H9 (cell line): ENCODE results near the gene IQCC. TPM values are rescaled to one million over a fixed set of nuclear protein-coding genes. Genes with fewer than 3 reads are reported as not detected.

Experiments
- DNase-seq: peaks from one replicate; pipeline ENCODE4 v3.0.0-alpha.2; 2017
- H2AFZ ChIP-seq: one replicate; pipeline ENCODE4 v1.6.1; 2013; ENCODE audit warnings: mild to moderate bottlenecking, low read length, control low read depth, moderate library complexity
- H2AK5ac ChIP-seq: 2 replicates; pipeline ENCODE4 v1.6.1; 2013; ENCODE audit warnings: low read length, control low read depth, mixed read lengths; ENCODE audit not compliant: insufficient read length
- H2BK120ac ChIP-seq: one replicate; pipeline ENCODE4 v1.6.1; 2013; ENCODE audit warnings: low read depth, mild to moderate bottlenecking, low read length, control low read depth, inconsistent platforms; ENCODE audit not compliant: poor library complexity, severe bottlenecking
- H2BK12ac ChIP-seq: 2 replicates; pipeline ENCODE4 v1.6.1; 2013; ENCODE audit warnings: low read length, control low read depth, mixed read lengths, low read depth; ENCODE audit not compliant: insufficient read length
- H2BK15ac ChIP-seq: 2 replicates; pipeline ENCODE4 v1.6.1; 2013; ENCODE audit warnings: low read depth, low read length, control low read depth
- H2BK20ac ChIP-seq: one replicate; pipeline ENCODE4 v1.6.1; 2013; ENCODE audit warnings: low read depth, mild to moderate bottlenecking, low read length, control low read depth, inconsistent platforms; ENCODE audit not compliant: poor library complexity, severe bottlenecking
- H2BK5ac ChIP-seq: 2 replicates; pipeline ENCODE4 v1.6.1; 2013; ENCODE audit warnings: low read length, control low read depth, mixed read lengths; ENCODE audit not compliant: insufficient read length
- H3K14ac ChIP-seq: 2 replicates; pipeline ENCODE4 v1.6.1; 2013; ENCODE audit warnings: low read length, control low read depth; ENCODE audit not compliant: insufficient read depth
- H3K18ac ChIP-seq: 2 replicates; pipeline ENCODE4 v1.6.1; 2013; ENCODE audit warnings: low read depth, mild to moderate bottlenecking, mixed read lengths, low read length, control low read depth; ENCODE audit not compliant: insufficient read length
- H3K23ac ChIP-seq: 2 replicates; pipeline ENCODE4 v1.6.1; 2013; ENCODE audit warnings: low read length, control low read depth, mixed read lengths, low read depth; ENCODE audit not compliant: insufficient read length
- H3K23me2 ChIP-seq: 2 replicates; pipeline ENCODE4 v1.6.1; 2013; ENCODE audit warnings: low read depth, mild to moderate bottlenecking, mixed read lengths, low read length, control low read depth; ENCODE audit not compliant: insufficient read length, poor library complexity, severe bottlenecking
- H3K27ac ChIP-seq: 2 replicates; pipeline ENCODE4 v1.5.1; 2013; ENCODE audit warnings: low read length, control low read depth, mixed read lengths, low read depth; ENCODE audit not compliant: insufficient read length
- H3K27me3 ChIP-seq: 2 replicates; pipeline ENCODE4 v1.6.1; 2013; ENCODE audit warnings: low read length, control low read depth, inconsistent platforms; ENCODE audit not compliant: insufficient read depth
- H3K4ac ChIP-seq: 2 replicates; pipeline ENCODE4 v1.6.1; 2013; ENCODE audit warnings: low read depth, mild to moderate bottlenecking, control low read depth, inconsistent platforms, low read length, moderate library complexity
- H3K4me1 ChIP-seq: 2 replicates; pipeline ENCODE4 v1.6.1; 2013; ENCODE audit warnings: low read length, control low read depth, inconsistent platforms; ENCODE audit not compliant: insufficient read depth
- H3K4me2 ChIP-seq: 2 replicates; pipeline ENCODE4 v1.6.1; 2013; ENCODE audit warnings: low read length, control low read depth, mixed read lengths; ENCODE audit not compliant: insufficient read length, insufficient read depth
- H3K56ac ChIP-seq: 2 replicates; pipeline ENCODE4 v1.6.1; 2013; ENCODE audit warnings: low read depth, mild to moderate bottlenecking, mixed read lengths, low read length, control low read depth; ENCODE audit not compliant: insufficient read length
- H3K79me1 ChIP-seq: 2 replicates; pipeline ENCODE4 v1.6.1; 2013; ENCODE audit warnings: low read depth, mild to moderate bottlenecking, moderate library complexity, low read length, control low read depth, inconsistent platforms; ENCODE audit not compliant: insufficient read depth, poor library complexity, severe bottlenecking
- H3K79me2 ChIP-seq: 2 replicates; pipeline ENCODE4 v1.6.1; 2013; ENCODE audit warnings: low read length, control low read depth, inconsistent platforms; ENCODE audit not compliant: insufficient read depth
- H3K9ac ChIP-seq: 2 replicates; pipeline ENCODE4 v1.6.1; 2013; ENCODE audit warnings: low read length, control low read depth, mixed read lengths; ENCODE audit not compliant: insufficient read length; ENCODE audit errors: extremely low read depth
- H3K9me3 ChIP-seq: one replicate; pipeline ENCODE4 v1.6.1; 2013; ENCODE audit warnings: low read depth, low read length, inconsistent platforms; ENCODE audit not compliant: control insufficient read depth
- H3T11ph ChIP-seq: one replicate; pipeline ENCODE4 v1.6.1; 2013; ENCODE audit warnings: mild to moderate bottlenecking, low read length, control low read depth, inconsistent platforms
- H4K20me1 ChIP-seq: one replicate; pipeline ENCODE4 v1.6.1; 2013; ENCODE audit not compliant: control insufficient read depth, insufficient read length, insufficient read depth
- H4K5ac ChIP-seq: 2 replicates; pipeline ENCODE4 v1.6.1; 2013; ENCODE audit warnings: low read depth, mild to moderate bottlenecking, mixed read lengths, low read length, control low read depth; ENCODE audit not compliant: insufficient read length
- H4K8ac ChIP-seq: replicated peaks from 2 replicates; pipeline ENCODE4 v1.6.1; 2013; ENCODE audit warnings: low read length, control low read depth, mixed read lengths, low read depth; ENCODE audit not compliant: insufficient read length
- H4K91ac ChIP-seq: 2 replicates; pipeline ENCODE4 v1.6.1; 2013; ENCODE audit warnings: low read depth, mild to moderate bottlenecking, moderate library complexity, mixed read lengths, low read length, control low read depth; ENCODE audit not compliant: insufficient read length
- H3K27ac Mint-ChIP-seq, 3 experiments: 2 replicates in 2 of 3; 3 replicates in 1 of 3; pipeline ENCODE4 v1.8.0; 2020 to 2021; ENCODE audit warnings: mixed read lengths in 3 of 3, mild to moderate bottlenecking in 1 of 3, moderate library complexity in 1 of 3
- H3K27me3 Mint-ChIP-seq: 2 replicates; pipeline ENCODE4 v1.8.0; 2021; ENCODE audit warnings: low read depth, mild to moderate bottlenecking, moderate library complexity, mixed read lengths
- H3K36me3 Mint-ChIP-seq, 3 experiments: 2 replicates in 2 of 3; 3 replicates in 1 of 3; pipeline ENCODE4 v1.8.0; 2020 to 2021; ENCODE audit warnings: low read depth in 3 of 3, mixed read lengths in 3 of 3; ENCODE audit not compliant: insufficient read depth in 1 of 3
- H3K4me1 Mint-ChIP-seq, 2 experiments: 2 replicates each; pipeline ENCODE4 v1.8.0; 2020; ENCODE audit warnings: mixed read lengths in 2 of 2
- H3K4me3 Mint-ChIP-seq, 2 experiments: 2 replicates in 1 of 2; 3 replicates in 1 of 2; pipeline ENCODE4 v1.8.0; 2020 to 2021; ENCODE audit warnings: mild to moderate bottlenecking in 2 of 2, mixed read lengths in 2 of 2, moderate library complexity in 1 of 2
- H3K9me3 Mint-ChIP-seq, 2 experiments: 2 replicates in 1 of 2; 3 replicates in 1 of 2; pipeline ENCODE4 v1.8.0; 2020; ENCODE audit warnings: mild to moderate bottlenecking in 2 of 2, mixed read lengths in 2 of 2, moderate library complexity in 1 of 2
- WGBS: extraction: QIAGEN DNeasy Blood & Tissue Kit; methylation state at CpG from one replicate; pipeline ENCODE4 v1.1.7; 2013; ENCODE audit warnings: missing lambda C conversion rate, low lambda C conversion rate, mixed read lengths; ENCODE audit not compliant: insufficient read length; ENCODE audit errors: extremely low coverage; 5-methylcytosine and 5-hydroxymethylcytosine counted together
- total RNA-seq: library from RNA; stranded (reverse); gene quantifications from 2 replicates; pipeline ENCODE4 v1.2.1, GENCODE V29; 2021
- TF ChIP-seq, protein P1 (sequence below): fragments of 200-600 bp; sonication (generic); conservative IDR thresholded peaks from 3 replicates; pipeline ENCODE4 v1.8.0; 2021; ENCODE audit warnings: antibody characterized with exemption, mild to moderate bottlenecking

The IQCC gene
- total RNA-seq, 1 experiment from 2014 or later = 5.3 TPM

- no peaks in the 10 kb centered on the region for H3K79me1 ChIP-seq
- H3K27ac Mint-ChIP-seq = peak overlapping the region; percentile 58 to 79 (median 67); a peak in 3 of 7 replicates
- H2AFZ ChIP-seq = no peak overlapping the region
- H3K56ac ChIP-seq = no peak overlapping the region
- H3K9me3 ChIP-seq = no peaks in the 10 kb centered on the region
- H3K14ac ChIP-seq = no peak overlapping the region
- no peak overlapping the region for H2BK20ac ChIP-seq
- no peak overlapping the region for H3K4me2 ChIP-seq
- H4K91ac ChIP-seq = no peak overlapping the region
- H2AK5ac ChIP-seq = no peak overlapping the region
- H3K79me2 ChIP-seq = no peaks in the 10 kb centered on the region
- H3K4me3 Mint-ChIP-seq = no peak overlapping the region
- H4K8ac ChIP-seq = no peak overlapping the region
- no peaks in the 10 kb centered on the region for H3K9me3 Mint-ChIP-seq
- TF ChIP-seq, protein P1, sequence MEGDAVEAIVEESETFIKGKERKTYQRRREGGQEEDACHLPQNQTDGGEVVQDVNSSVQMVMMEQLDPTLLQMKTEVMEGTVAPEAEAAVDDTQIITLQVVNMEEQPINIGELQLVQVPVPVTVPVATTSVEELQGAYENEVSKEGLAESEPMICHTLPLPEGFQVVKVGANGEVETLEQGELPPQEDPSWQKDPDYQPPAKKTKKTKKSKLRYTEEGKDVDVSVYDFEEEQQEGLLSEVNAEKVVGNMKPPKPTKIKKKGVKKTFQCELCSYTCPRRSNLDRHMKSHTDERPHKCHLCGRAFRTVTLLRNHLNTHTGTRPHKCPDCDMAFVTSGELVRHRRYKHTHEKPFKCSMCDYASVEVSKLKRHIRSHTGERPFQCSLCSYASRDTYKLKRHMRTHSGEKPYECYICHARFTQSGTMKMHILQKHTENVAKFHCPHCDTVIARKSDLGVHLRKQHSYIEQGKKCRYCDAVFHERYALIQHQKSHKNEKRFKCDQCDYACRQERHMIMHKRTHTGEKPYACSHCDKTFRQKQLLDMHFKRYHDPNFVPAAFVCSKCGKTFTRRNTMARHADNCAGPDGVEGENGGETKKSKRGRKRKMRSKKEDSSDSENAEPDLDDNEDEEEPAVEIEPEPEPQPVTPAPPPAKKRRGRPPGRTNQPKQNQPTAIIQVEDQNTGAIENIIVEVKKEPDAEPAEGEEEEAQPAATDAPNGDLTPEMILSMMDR = peak; percentile 85
- no peak overlapping the region for H2BK120ac ChIP-seq
- no peak overlapping the region for H3K18ac ChIP-seq
- H3K4me1 Mint-ChIP-seq = peaks cover 5 to 6% of the 10 kb centered on the region in 2 experiments; a peak in 3 of 4 replicates
- H3K4ac ChIP-seq = no peak overlapping the region
- no peak overlapping the region for H3K23ac ChIP-seq
- no peak overlapping the region for H2BK15ac ChIP-seq
- H2BK12ac ChIP-seq = no peak overlapping the region
- peak; percentile 77 for DNase-seq
- peaks cover 8 to 36% (median 29%) of the 10 kb centered on the region in 3 experiments; a peak in 6 of 7 replicates for H3K36me3 Mint-ChIP-seq
- no peaks in the 10 kb centered on the region for H3K27me3 ChIP-seq
- no peaks in the 10 kb centered on the region for H3K27me3 Mint-ChIP-seq
- WGBS = no CpG with 5 or more reads among the region's 10 CpGs
- no peaks in the 10 kb centered on the region; the same call in 1 of the 2 replicates for H3K4me1 ChIP-seq
- H3T11ph ChIP-seq = no peak overlapping the region
- no peak overlapping the region for H3K9ac ChIP-seq
- H3K23me2 ChIP-seq = no peaks in the 10 kb centered on the region
- H4K5ac ChIP-seq = no peak overlapping the region
- H3K27ac ChIP-seq = no peak overlapping the region
- no peak overlapping the region for H2BK5ac ChIP-seq
- H4K20me1 ChIP-seq = no peaks in the 10 kb centered on the region
These were observed 10.4 kb downstream of the IQCC start for GRCh38 chr1:32215629-32216480.
